PC-9 (cell line): ENCODE results near the gene NAE1.

Source experiments
- EZH2 ChIP-seq: fragments of 200-600 bp; sonication (generic); IDR thresholded peaks from 2 replicates; pipeline ENCODE4 v1.8.0; 2017; ENCODE audit warnings: antibody characterized with exemption, low read depth
- TF ChIP-seq, protein P1 (sequence below): fragments of 200-600 bp; sonication (generic); conservative IDR thresholded peaks from 2 replicates; pipeline ENCODE4 v1.6.1; 2017; ENCODE audit warnings: mixed run types, antibody characterized with exemption, mild to moderate bottlenecking, moderate library complexity

DNA sequence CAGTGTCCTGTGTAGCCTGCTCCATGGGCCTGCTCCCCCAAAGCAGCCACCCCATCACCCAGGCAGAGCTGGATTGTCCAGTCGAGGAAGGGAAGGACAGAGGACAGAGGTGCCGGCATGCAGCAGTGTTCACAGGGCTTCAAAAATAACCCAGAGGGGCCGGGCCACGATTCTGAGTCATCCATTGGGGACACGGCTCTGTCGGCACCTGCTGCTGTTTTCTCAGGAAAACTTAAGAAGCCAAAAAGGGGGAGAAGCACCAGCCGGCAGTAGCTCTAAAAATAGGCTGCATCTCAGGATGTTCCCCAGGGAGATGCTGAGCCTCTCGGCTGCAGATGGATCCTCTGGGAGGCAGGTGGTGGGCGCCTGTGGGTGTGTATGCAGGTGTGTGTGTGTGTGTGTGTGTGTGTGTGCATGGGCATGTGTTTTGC lies 15.0 kb upstream of the NAE1 start:
- TF ChIP-seq, protein P1, sequence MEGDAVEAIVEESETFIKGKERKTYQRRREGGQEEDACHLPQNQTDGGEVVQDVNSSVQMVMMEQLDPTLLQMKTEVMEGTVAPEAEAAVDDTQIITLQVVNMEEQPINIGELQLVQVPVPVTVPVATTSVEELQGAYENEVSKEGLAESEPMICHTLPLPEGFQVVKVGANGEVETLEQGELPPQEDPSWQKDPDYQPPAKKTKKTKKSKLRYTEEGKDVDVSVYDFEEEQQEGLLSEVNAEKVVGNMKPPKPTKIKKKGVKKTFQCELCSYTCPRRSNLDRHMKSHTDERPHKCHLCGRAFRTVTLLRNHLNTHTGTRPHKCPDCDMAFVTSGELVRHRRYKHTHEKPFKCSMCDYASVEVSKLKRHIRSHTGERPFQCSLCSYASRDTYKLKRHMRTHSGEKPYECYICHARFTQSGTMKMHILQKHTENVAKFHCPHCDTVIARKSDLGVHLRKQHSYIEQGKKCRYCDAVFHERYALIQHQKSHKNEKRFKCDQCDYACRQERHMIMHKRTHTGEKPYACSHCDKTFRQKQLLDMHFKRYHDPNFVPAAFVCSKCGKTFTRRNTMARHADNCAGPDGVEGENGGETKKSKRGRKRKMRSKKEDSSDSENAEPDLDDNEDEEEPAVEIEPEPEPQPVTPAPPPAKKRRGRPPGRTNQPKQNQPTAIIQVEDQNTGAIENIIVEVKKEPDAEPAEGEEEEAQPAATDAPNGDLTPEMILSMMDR = no peak
- TF ChIP-seq EZH2 = no peak
